OCI-LY7 (cell line): ENCODE data around the gene TCFL5. TPM values are rescaled to one million over a fixed set of nuclear protein-coding genes. Genes with fewer than 3 reads are reported as not detected.

Experiments used
- BruUV-seq: library from RNA; stranded (reverse); fragments of 400-500 nt; replicated peaks from 2 replicates; lab custom pipeline; 2021; lab: Mats Ljungman, UMichigan
- CTCF ChIA-PET: fragments of 300-600 bp; sonication (Branson Sonifier 250); formaldehyde crosslinking; loops from one replicate; lab custom pipeline; 2022; ENCODE audit warnings: antibody characterized with exemption; ENCODE audit not compliant: unreplicated experiment; lab: Charles Lee
- POLR2A ChIA-PET: fragments of 300-600 bp; sonication (Branson Sonifier 250); formaldehyde crosslinking; loops from one replicate; lab custom pipeline; 2022; ENCODE audit warnings: antibody characterized with exemption; lab: Charles Lee
- DNase-seq: peaks from one replicate; pipeline ENCODE4 v3.0.0-alpha.2; 2015; ENCODE audit warnings: low spot score
- H2AFZ ChIP-seq: fragments of 200-600 bp; sonication (generic), shearing (Covaris generic); 2 replicates; pipeline ENCODE4 v1.6.1; 2014; ENCODE audit warnings: mild to moderate bottlenecking, antibody characterized with exemption, low read length, moderate library complexity
- H3K27ac ChIP-seq: fragments of 200-600 bp; sonication (generic); 2 replicates; pipeline ENCODE4 v1.5.1; 2014; ENCODE audit warnings: mixed run types, low read depth, mild to moderate bottlenecking, moderate library complexity, low read length, inconsistent platforms; ENCODE audit not compliant: poor library complexity, severe bottlenecking
- H3K36me3 ChIP-seq: fragments of 200-600 bp; sonication (generic); 2 replicates; pipeline ENCODE4 v1.6.1; 2014; ENCODE audit warnings: mild to moderate bottlenecking, antibody characterized with exemption, low read length, moderate library complexity, mixed read lengths; ENCODE audit not compliant: insufficient read depth
- H3K4me1 ChIP-seq: fragments of 200-600 bp; sonication (generic); 2 replicates; pipeline ENCODE4 v1.5.1; 2014; ENCODE audit warnings: mild to moderate bottlenecking, low read length; ENCODE audit not compliant: insufficient read depth, poor library complexity, severe bottlenecking
- H3K4me2 ChIP-seq: fragments of 200-600 bp; sonication (generic); 2 replicates; pipeline ENCODE4 v1.6.1; 2014; ENCODE audit warnings: mild to moderate bottlenecking, low read length
- H3K4me3 ChIP-seq: fragments of 200-600 bp; sonication (generic); 2 replicates; pipeline ENCODE4 v1.5.1; 2014; ENCODE audit warnings: mild to moderate bottlenecking, low read depth, low read length; ENCODE audit not compliant: poor library complexity, severe bottlenecking
- H3K79me2 ChIP-seq: fragments of 200-600 bp; sonication (generic); 2 replicates; pipeline ENCODE4 v1.6.1; 2016; ENCODE audit warnings: low read depth, mild to moderate bottlenecking, low read length, moderate library complexity, mixed read lengths; ENCODE audit not compliant: insufficient read depth
- H3K9me2 ChIP-seq: fragments of 200-600 bp; sonication (generic); 2 replicates; pipeline ENCODE4 v1.6.1; 2016; ENCODE audit warnings: mild to moderate bottlenecking, low read length, mixed read lengths; ENCODE audit not compliant: insufficient read depth
- H3K9me3 ChIP-seq: fragments of 200-600 bp; sonication (generic); 2 replicates; pipeline ENCODE4 v1.6.1; 2014; ENCODE audit warnings: mild to moderate bottlenecking, mixed run types, low read length, mixed read lengths
- H4K20me1 ChIP-seq: fragments of 200-600 bp; sonication (generic); 2 replicates; pipeline ENCODE4 v1.6.1; 2014; ENCODE audit warnings: mild to moderate bottlenecking, antibody characterized with exemption, low read length, moderate library complexity, mixed read lengths; ENCODE audit not compliant: insufficient read depth
- EZH2phosphoT487 ChIP-seq: fragments of 200-600 bp; sonication (generic); IDR thresholded peaks from 2 replicates; pipeline ENCODE4 v1.6.1; 2018; ENCODE audit warnings: low read depth, borderline replicate concordance, mild to moderate bottlenecking, mixed run types, antibody characterized with exemption, low read length, moderate library complexity, mixed read lengths
- intact Hi-C: fragments of 100-400 bp; cut with micrococcal nuclease; formaldehyde crosslinking; loops from one replicate; pipeline ENCODE4 v1.10.0; 2022; ENCODE audit not compliant: unreplicated experiment
- total RNA-seq, 2 experiments: library from RNA; depleted of rRNA in 1 of 2; stranded (reverse); fragments of >200 nt in 1 of 2; shearing (Covaris generic) in 1 of 2; gene quantifications; 2 replicates each; pipeline ENCODE4 v1.2.3, GENCODE V29; 2014 to 2022
- TF ChIP-seq, protein P1 (sequence below): fragments of 200-600 bp; sonication (generic); conservative IDR thresholded peaks from 2 replicates; pipeline ENCODE4 v1.5.1; 2014; ENCODE audit warnings: mild to moderate bottlenecking, antibody characterized with exemption, low read length, moderate library complexity, mixed read lengths

TCFL5 gene
- total RNA-seq, 2 experiments from 2014 or later = 8.7 to 9.5 TPM

DNA sequence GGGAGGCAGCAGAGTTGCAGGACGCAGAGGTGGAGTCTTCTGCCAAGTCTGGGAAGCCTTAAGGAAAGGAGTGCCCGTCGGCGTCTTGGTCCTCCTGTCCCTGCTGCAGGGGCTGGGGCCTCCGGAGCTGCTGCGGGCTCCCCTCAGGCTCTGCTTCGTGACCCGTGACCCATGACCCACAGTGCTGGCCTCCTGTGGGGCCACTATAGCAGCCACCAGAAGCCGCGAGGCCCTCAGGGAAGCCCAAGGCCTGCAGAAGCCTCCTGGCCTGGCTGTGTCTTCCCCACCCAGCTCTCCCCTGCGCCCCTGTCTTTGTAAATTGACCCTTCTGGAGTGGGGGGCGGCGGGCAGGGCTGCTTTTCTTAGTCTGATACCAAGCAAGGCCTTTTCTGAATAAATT lies 48.0 kb downstream of the TCFL5 start:
- no peaks in the 10 kb centered on the region for H3K9me3 ChIP-seq
- POLR2A ChIA-PET = no interaction called here
- no peaks in the 10 kb centered on the region for H4K20me1 ChIP-seq
- no peak for DNase-seq
- no TSS peak for BruUV-seq
- CTCF ChIA-PET = no interaction called here
- no peaks in the 10 kb centered on the region for H3K79me2 ChIP-seq
- no peaks in the 10 kb centered on the region for H3K4me1 ChIP-seq
- no peak overlapping the region for H3K4me3 ChIP-seq
- peaks cover 47% of the 10 kb centered on the region for H3K36me3 ChIP-seq
- no peak for TF ChIP-seq EZH2phosphoT487
- TF ChIP-seq, protein P1, sequence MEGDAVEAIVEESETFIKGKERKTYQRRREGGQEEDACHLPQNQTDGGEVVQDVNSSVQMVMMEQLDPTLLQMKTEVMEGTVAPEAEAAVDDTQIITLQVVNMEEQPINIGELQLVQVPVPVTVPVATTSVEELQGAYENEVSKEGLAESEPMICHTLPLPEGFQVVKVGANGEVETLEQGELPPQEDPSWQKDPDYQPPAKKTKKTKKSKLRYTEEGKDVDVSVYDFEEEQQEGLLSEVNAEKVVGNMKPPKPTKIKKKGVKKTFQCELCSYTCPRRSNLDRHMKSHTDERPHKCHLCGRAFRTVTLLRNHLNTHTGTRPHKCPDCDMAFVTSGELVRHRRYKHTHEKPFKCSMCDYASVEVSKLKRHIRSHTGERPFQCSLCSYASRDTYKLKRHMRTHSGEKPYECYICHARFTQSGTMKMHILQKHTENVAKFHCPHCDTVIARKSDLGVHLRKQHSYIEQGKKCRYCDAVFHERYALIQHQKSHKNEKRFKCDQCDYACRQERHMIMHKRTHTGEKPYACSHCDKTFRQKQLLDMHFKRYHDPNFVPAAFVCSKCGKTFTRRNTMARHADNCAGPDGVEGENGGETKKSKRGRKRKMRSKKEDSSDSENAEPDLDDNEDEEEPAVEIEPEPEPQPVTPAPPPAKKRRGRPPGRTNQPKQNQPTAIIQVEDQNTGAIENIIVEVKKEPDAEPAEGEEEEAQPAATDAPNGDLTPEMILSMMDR = no peak
- no peak overlapping the region for H3K27ac ChIP-seq
- intact Hi-C loops = no loop called here
- H3K9me2 ChIP-seq = no peaks in the 10 kb centered on the region
- H2AFZ ChIP-seq = no peak overlapping the region
- H3K4me2 ChIP-seq = no peak overlapping the region

- intact Hi-C loops = no loop called here
- Histone ChIP-seq H3K4me3 (no peak overlapping the region), H3K27ac (no peak overlapping the region), H3K9me3 (no peaks in the 10 kb centered on the region), H3K36me3 (peaks cover 55% of the 10 kb centered on the region), H3K4me2 (no peak overlapping the region), H3K79me2 (no peaks in the 10 kb centered on the region), H3K9me2 (no peaks in the 10 kb centered on the region), H4K20me1 (no peaks in the 10 kb centered on the region), H3K4me1 (peaks cover 4% of the 10 kb centered on the region), H2AFZ (no peak overlapping the region)
- no peak for DNase-seq
- ChIA-PET POLR2A (no interaction called here), CTCF (no interaction called here)
- no peak for TF ChIP-seq EZH2phosphoT487
- TF ChIP-seq, protein P1 = no peak
- TSS peak; percentile 86 for BruUV-seq
These were observed 48.8 kb downstream of the TCFL5 start for GRCh38 chr20:62812907-62813200.

DNA sequence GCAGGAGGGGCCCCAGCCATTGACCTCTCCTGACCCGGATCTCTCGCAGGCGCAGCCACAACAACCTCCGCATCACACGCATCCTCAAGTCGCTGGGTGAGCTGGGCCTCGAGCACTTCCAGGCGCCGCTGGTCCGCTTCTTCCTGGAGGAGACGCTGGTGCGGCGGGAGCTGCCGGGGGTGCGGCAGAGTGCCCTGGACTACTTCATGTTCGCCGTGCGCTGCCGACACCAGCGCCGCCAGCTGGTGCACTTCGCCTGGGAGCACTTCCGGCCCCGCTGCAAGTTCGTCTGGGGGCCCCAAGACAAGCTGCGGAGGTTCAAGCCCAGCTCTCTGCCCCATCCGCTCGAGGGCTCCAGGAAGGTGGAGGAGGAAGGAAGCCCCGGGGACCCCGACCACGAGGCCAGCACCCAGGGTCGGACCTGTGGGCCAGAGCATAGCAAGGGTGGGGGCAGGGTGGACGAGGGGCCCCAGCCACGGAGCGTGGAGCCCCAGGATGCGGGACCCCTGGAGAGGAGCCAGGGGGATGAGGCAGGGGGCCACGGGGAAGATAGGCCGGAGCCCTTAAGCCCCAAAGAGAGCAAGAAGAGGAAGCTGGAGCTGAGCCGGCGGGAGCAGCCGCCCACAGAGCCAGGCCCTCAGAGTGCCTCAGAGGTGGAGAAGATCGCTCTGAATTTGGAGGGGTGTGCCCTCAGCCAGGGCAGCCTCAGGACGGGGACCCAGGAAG lies 49.3 kb downstream of the TCFL5 start:
- no peak overlapping the region for H3K27ac ChIP-seq
- CTCF ChIA-PET = no interaction called here
- BruUV-seq = no TSS peak
- H3K4me1 ChIP-seq = peaks cover 9% of the 10 kb centered on the region
- H3K4me3 ChIP-seq = no peak overlapping the region
- no peaks in the 10 kb centered on the region for H3K79me2 ChIP-seq
- no peak overlapping the region for H3K4me2 ChIP-seq
- no peak overlapping the region for H2AFZ ChIP-seq
- POLR2A ChIA-PET = no interaction called here
- H3K9me3 ChIP-seq = no peaks in the 10 kb centered on the region
- intact Hi-C loops = no loop called here
- no peaks in the 10 kb centered on the region for H4K20me1 ChIP-seq
- H3K9me2 ChIP-seq = no peaks in the 10 kb centered on the region
- TF ChIP-seq, protein P1 = no peak
- no peak for TF ChIP-seq EZH2phosphoT487
- DNase-seq = no peak
- peaks cover 60% of the 10 kb centered on the region for H3K36me3 ChIP-seq
